Heart left ventricle (tissue), 13 donors: ENCODE measurements around the gene CD101.

Experiments used
- POLR2A ChIP-seq, 2 donors: fragments of 450-650 bp; IDR thresholded peaks; one replicate each; pipeline ENCODE4 v1.6.1; 2017; ENCODE audit warnings: antibody characterized with exemption in 2 of 2, mild to moderate bottlenecking in 2 of 2, moderate library complexity in 2 of 2
- TF ChIP-seq, protein P1 (sequence below), 12 donors: fragments of 200-600 bp; sonication (generic) in 4 of 12; IDR thresholded peaks; one replicate each; pipeline versions ENCODE4 v1.5.0 to v1.8.0; 2018 to 2022; ENCODE audit warnings: antibody characterized with exemption in 12 of 12, mild to moderate bottlenecking in 5 of 12
- donor health status: ischemic (EF 13 %, LVEDD 7.1; RV severe dilation, severe dysfunction).
- donor health status: DM: no; HTN: yes; CAD: no.
- donor health status: DM: no; HTN: no; CAD: no.
- donor health status: ischemic (EF 25% LVEDD 6.9; RV normal size, moderate dysfunction).
- donor health status: ischemic (EF 25% LVEDD 5.7; RV mildly dilated, moderate dysfunction).
- donor health status: ischemic (EF 35%, LVEDD 5.7; RV mildly dilated, moderate dysfunction).
- donor health status: nonischemic (EF 11% LVEDD 7.7; RV severe dilation, severe dysfunction).
- donor health status: DM: yes; HTN: yes; CAD: no.
- donor health status: PGD.
- donor health status: ischemic (EF 29% LVEDD 5.4; RV normal size, mild dysfunction).
- donor health status: nonischemic (EF 23%, LVEDD 6.1; RV moderate dilation, normal function).

DNA sequence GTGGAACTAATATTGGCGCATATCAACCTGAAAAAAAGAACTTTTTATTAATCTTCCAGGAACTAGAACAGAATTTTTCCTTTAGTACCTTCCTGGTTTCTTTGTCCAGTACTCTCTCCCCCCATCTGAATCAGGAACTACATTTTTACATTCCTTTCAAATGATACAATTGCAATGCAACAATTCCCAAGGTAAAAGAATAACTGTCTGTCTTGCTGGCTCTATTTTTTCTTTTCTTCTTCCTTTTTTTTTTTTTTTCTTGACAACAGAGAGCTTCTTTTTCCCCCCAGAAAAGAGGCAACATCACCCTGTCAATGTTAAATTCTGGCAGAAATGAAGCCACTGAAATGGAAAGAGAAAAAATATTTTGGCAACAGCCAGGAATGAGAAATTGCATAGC is 4.5 kb upstream of the CD101 start:
- TF ChIP-seq, protein P1, sequence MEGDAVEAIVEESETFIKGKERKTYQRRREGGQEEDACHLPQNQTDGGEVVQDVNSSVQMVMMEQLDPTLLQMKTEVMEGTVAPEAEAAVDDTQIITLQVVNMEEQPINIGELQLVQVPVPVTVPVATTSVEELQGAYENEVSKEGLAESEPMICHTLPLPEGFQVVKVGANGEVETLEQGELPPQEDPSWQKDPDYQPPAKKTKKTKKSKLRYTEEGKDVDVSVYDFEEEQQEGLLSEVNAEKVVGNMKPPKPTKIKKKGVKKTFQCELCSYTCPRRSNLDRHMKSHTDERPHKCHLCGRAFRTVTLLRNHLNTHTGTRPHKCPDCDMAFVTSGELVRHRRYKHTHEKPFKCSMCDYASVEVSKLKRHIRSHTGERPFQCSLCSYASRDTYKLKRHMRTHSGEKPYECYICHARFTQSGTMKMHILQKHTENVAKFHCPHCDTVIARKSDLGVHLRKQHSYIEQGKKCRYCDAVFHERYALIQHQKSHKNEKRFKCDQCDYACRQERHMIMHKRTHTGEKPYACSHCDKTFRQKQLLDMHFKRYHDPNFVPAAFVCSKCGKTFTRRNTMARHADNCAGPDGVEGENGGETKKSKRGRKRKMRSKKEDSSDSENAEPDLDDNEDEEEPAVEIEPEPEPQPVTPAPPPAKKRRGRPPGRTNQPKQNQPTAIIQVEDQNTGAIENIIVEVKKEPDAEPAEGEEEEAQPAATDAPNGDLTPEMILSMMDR (IDR thresholded peaks at IDR 0.05), result no peak
- no peak for TF ChIP-seq POLR2A (IDR thresholded peaks at IDR 0.05)
